ENCODE measurements around the gene CDC27.
"Not testable (repeated sequence)": the region's sequence is repeated elsewhere in the genome, so short reads cannot be mapped to it uniquely, and the experiment has no call there.

The CDC27 gene

GRCh38 chr17:47188876-47189731 is at the start of gene CDC27:
Gene CDC27 (minus strand): TSS chr17:47189295. CDS start chr17:47189172, 123 bp downstream.
- peak; percentile 98 for DNase-seq (ENCODE audit: low spot score)

- no peak for DNase-seq (ENCODE audit: low spot score)
Measured at GRCh38 chr17:47238321-47239010, 49.4 kb upstream of the CDC27 start.

GRCh38 chr17:47237841-47238240 is 48.7 kb upstream of the CDC27 start:
- DNase-seq (ENCODE audit: low spot score): no peak

GRCh38 chr17:47235923-47236322 is 46.8 kb upstream of the CDC27 start:
- no peak for DNase-seq (ENCODE audit: low spot score)

GRCh38 chr17:47235506-47235905 is 46.4 kb upstream of the CDC27 start:
- DNase-seq (ENCODE audit: low spot score): no peak

GRCh38 chr17:47232465-47232864 is 43.4 kb upstream of the CDC27 start:
- no peak for DNase-seq (ENCODE audit: low spot score)

- no peak for DNase-seq (ENCODE audit: low spot score)
Measured at GRCh38 chr17:47231866-47232265, 42.8 kb upstream of the CDC27 start.

- no peak for DNase-seq (ENCODE audit: low spot score)
Measured at GRCh38 chr17:47231334-47231733, 42.2 kb upstream of the CDC27 start.

GRCh38 chr17:47230864-47231263 is 41.8 kb upstream of the CDC27 start:
- no peak for DNase-seq (ENCODE audit: low spot score)

GRCh38 chr17:47229535-47230443 is 40.7 kb upstream of the CDC27 start:
- DNase-seq (ENCODE audit: low spot score): peak; percentile 90

GRCh38 chr17:47227862-47228261 is 38.8 kb upstream of the CDC27 start:
- no peak for DNase-seq (ENCODE audit: low spot score)

- DNase-seq (ENCODE audit: low spot score): no peak
Measured at GRCh38 chr17:47225911-47226688, 37.0 kb upstream of the CDC27 start.

GRCh38 chr17:47225436-47225858 is 36.4 kb upstream of the CDC27 start:
- peak; percentile 66 for DNase-seq (ENCODE audit: low spot score)

- DNase-seq (ENCODE audit: low spot score): no peak
Measured at GRCh38 chr17:47224966-47225365, 35.9 kb upstream of the CDC27 start.

- not testable (repeated sequence) for DNase-seq (ENCODE audit: low spot score)
Measured at GRCh38 chr17:47224077-47224476, 35.0 kb upstream of the CDC27 start.

GRCh38 chr17:47223460-47223859 is 34.4 kb upstream of the CDC27 start:
- DNase-seq (ENCODE audit: low spot score): no peak

GRCh38 chr17:47223007-47223406 is 33.9 kb upstream of the CDC27 start:
- DNase-seq (ENCODE audit: low spot score): no peak

- no peak for DNase-seq (ENCODE audit: low spot score)
Measured at GRCh38 chr17:47222047-47222446, 33.0 kb upstream of the CDC27 start.

- no peak for DNase-seq (ENCODE audit: low spot score)
Measured at GRCh38 chr17:47221154-47221553, 32.1 kb upstream of the CDC27 start.

- DNase-seq (ENCODE audit: low spot score): no peak
Measured at GRCh38 chr17:47220531-47220999, 31.5 kb upstream of the CDC27 start.

Measured in AG08395 (cell line).